HG03045 (cell line): Measurements from ENCODE around the gene SNX18.
A peak's percentile ranks its signal among the peaks of the same experiment; 100 is the strongest.
"Not testable (repeated sequence)": the region's sequence is repeated elsewhere in the genome, so short reads cannot be mapped to it uniquely, and the experiment has no call there.

Source experiments
- ATAC-seq: cut with Tn5 transposase; IDR thresholded peaks from one replicate; pipeline ENCODE4 v1.9.1; 2021; ENCODE audit warnings: mild to moderate bottlenecking, moderate library complexity; ENCODE audit not compliant: unreplicated experiment

The SNX18 gene, protein sequence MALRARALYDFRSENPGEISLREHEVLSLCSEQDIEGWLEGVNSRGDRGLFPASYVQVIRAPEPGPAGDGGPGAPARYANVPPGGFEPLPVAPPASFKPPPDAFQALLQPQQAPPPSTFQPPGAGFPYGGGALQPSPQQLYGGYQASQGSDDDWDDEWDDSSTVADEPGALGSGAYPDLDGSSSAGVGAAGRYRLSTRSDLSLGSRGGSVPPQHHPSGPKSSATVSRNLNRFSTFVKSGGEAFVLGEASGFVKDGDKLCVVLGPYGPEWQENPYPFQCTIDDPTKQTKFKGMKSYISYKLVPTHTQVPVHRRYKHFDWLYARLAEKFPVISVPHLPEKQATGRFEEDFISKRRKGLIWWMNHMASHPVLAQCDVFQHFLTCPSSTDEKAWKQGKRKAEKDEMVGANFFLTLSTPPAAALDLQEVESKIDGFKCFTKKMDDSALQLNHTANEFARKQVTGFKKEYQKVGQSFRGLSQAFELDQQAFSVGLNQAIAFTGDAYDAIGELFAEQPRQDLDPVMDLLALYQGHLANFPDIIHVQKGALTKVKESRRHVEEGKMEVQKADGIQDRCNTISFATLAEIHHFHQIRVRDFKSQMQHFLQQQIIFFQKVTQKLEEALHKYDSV

DNA sequence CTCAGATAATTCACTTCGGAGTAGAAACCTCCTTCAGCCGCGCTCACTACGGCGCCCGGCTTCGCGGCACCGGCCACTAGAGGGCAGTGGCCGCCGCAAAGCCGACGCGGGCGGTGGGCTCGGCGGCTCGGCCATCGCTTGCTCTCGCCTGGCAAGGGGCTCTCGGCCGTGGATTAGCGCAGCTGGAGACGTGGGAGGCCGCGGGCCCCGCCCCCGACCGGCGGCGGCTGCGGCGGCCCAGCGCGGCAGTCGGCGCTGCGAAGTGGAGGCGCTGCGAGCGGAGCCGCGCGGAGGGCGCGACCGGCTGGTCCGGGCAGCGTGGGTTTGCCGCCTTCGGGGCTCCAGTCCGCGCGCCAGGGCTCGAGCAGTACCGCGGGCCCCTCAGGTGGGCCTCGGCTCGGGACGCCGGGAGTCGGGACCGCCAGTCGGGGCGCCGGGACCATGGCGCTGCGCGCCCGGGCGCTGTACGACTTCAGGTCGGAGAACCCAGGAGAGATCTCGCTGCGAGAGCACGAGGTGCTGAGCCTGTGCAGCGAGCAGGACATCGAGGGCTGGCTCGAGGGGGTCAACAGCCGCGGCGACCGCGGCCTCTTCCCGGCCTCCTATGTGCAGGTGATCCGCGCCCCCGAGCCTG lies at the start of gene SNX18:
TSS of gene SNX18 (plus strand) at position 248 of the 634 bp plus-strand sequence. CDS start at position 442, 194 bp downstream.
- ATAC-seq: peak; percentile 98

GRCh38 chr5:54469622-54470021 lies 47.9 kb upstream of the SNX18 start:
- peak; percentile 69 for ATAC-seq

DNA sequence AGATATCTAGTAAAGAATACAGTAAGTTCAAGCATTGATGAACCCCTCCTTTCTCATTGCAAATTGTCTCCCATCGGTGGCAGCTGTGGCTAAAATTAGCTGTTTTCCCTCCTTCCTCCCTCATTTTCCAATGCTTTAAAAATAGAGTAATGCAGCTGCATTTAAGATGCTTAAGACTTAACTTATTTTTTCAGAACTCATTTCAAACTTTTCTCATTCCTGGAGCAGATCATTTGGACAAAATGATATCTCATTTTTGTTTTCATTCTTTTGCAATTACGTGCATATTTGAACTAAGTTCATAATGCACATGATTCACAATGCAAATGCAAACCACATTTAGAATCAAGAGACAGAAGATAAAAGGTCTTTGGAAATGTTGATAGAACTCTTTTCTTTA lies 47.4 kb upstream of the SNX18 start:
- peak; percentile 10 for ATAC-seq

GRCh38 chr5:54470677-54471076 lies 46.9 kb upstream of the SNX18 start:
- no peak for ATAC-seq

GRCh38 chr5:54471398-54471797 lies 46.2 kb upstream of the SNX18 start:
- ATAC-seq: no peak

DNA sequence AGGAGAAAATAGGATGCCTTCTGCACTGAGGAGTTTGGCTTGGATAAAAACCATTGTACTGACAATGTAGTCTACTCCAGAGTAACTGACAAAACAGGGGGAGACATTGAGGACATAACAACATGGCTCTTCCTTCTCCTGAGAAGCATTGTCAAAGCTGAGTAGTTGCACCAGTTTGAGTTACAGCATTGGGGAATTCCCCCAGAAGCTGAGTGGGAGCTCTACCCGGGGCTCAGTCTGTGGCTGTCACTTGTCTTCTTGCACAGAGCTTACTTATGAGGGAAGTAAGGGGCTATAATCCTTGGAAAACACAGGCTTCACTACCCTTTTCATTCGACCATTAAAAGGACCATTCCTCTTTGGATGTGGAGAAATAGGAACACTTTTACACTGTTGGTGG lies 40.9 kb upstream of the SNX18 start:
- no peak for ATAC-seq

DNA sequence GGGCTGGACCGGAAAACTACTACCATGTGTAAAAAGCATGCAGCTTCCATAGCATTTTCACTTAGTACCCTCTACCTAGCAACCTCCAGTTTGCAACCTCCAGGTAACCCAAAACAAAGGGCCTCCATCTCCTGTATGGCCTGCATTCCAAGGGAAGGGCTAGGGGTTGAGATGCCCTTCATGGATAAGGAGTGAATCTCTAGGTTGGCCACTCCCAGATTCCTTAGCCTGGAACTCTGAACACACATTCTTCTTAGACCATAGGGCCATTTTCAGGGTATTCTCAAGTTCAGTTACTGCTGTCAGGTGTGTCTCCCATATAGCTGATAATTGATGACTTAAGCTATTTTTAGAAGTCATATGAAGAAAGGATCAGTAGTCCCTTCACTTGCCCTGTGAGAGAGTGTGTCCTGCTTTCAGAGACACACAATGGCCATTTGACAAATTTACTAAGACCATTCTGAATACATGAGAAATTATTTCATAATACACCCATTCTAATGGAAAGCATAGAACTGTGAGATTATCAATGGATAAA lies 39.5 kb upstream of the SNX18 start:
- no peak for ATAC-seq

DNA sequence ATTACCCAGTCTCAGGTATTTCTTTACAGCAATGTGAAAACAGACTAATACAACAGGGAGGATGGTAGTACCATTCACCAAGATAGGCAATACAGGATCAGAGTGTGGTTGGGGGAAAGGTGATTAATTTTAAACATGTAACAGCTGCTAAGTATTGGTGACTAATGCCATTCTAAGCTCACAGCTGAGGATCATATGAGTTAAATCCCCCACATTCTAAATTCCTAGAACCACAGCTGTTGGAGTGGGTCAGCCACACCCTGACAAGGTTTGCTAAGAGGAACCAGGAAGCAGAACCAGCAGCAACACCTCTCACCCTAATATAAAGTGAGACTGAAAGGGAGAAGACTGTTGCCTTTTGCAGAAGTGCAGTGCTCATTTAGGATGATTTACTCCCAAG lies 37.3 kb upstream of the SNX18 start:
- no peak for ATAC-seq

GRCh38 chr5:54484219-54484894 lies 33.2 kb upstream of the SNX18 start:
- ATAC-seq: no peak

DNA sequence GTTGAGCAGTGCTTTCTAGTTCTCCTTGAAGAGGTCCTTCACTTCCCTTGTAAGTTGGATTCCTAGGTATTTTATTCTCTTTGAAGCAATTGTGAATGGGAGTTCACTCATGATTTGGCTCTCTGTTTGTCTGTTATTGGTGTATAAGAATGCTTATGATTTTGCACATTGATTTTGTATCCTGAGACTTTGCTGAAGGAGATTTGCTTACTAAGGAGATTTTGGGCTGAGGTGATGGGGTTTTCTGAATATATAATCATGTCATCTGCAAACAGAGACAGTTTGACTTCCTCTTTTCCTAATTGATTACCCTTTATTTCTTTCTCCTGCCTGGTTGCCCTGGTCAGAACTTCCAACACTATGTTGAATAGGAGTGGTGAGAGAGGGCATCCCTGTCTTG lies 31.9 kb upstream of the SNX18 start:
- ATAC-seq: not testable (repeated sequence)

GRCh38 chr5:54489648-54489979 lies 27.9 kb upstream of the SNX18 start:
- ATAC-seq: not testable (repeated sequence)

DNA sequence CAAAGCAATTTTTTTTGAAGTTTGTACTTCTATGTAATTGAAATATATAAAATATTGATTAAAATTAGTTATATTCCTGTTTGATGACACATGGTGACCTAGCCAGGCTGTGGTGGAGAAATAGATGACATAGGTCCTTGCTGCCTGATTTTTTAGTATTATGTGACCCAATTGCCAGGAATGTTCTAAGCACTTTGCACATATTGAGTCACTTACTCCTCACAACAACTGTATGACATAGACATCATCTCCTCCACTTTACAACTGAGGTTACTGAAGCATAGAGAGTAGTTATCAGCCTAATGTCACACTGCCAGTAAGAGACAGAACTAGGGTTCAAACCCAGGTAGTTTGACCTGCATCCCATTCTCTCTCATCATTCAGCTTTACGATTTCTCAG lies 26.2 kb upstream of the SNX18 start:
- no peak for ATAC-seq

- ATAC-seq: no peak
Observed at GRCh38 chr5:54492178-54492577, 25.4 kb upstream of the SNX18 start.

DNA sequence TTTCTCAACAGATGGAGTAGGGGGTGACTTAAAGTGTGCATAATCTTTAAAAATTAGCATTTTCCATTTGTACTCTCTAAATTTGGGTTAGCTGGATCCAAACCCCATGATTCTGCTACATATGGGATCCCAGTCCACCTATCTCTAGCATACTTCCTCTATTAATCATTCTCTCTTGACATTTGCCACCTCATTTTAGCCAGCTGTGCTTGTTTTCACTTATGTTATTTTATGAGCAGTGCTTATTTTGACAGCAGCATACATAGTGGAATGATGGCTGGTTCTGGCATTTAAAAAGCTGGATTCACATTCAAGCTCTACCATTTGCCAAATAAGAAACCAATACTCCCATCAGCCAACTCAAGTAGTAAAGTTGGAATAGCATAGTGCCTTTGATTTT lies 22.5 kb upstream of the SNX18 start:
- ATAC-seq: no peak

DNA sequence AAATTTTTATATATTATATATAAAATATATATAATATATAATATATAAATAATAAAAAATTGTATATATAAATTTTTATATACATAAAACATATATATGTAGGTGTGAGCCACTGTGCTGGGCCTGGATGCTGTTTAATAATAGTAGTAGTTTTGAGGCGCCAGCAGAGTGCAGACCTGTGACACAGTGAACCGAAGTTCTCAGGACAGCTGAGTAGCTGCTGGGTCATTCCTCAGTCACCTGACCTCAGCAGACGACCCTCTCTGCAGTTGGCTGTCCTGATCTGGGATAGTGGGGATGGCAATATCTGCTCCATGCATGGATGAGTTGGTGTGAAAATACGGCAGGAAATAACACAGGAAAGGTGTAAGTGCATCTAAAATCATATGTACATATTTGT lies 3.3 kb upstream of the SNX18 start:
- ATAC-seq: no peak

DNA sequence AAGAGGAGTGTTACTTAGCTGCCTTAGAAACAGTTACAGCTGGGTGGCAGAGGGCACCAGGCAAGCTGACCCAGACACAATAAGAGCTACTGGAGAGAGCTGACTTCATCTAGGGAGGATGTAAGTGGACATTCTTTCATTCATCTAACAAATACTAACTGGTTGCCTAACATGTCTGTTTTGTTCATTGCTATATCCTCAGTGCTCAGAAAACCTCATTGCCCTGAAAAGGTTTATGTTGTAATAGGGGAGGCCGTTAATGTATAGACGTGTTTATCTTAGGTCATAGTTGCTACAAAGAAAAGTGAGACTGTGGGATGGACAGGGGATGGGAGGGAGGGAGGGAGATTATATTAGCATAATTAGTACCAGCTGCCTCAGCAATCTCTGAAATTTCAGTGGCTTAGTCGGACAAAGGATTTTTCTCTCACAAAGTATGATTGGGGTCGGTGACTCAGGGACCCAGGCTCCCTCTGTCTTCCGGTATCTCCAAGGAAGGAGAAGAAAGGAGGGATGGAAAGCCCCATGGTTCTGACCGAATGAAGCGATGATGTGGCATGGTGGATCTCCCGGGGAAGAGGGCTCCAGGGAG lies 2.6 kb upstream of the SNX18 start:
- no peak for ATAC-seq

DNA sequence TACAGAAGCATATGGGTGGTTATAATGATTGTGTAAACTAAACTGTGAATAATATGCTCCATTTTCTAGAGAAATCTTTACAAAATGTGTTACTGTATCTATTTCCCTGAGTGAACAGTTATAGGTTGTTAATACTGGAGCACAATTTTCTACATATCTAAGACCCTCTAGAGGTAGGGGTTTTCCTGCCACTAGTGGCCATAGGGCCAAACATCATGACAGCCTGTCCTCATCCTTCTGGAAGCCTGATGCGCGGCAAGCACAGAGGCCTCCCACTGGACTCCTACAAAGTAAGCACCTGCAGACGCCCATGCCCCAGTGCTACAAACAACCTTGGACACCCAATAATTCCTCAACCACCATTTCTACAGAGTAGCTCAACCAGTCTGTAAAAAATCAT lies 1.9 kb upstream of the SNX18 start:
- ATAC-seq: no peak

- no peak for ATAC-seq
Observed at GRCh38 chr5:54516051-54516655, 1.4 kb upstream of the SNX18 start.

DNA sequence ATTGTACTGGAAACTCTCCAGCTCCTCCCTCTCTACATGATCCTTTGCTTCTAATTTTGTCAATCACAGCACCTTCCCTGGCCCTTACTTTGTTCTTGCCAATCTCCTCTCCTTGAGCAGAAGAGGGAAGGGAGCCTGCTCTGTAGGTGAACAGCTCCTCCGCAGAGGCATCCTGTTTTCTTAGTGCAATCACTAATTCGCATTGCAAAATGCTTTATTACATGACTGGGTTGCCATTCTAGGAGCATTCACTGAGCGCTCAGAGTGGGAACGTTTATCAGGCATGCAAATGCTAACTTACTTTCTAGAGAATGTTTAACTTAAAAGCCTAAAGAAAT lies 416 bp upstream of the SNX18 start:
- no peak for ATAC-seq

- peak; percentile 21 for ATAC-seq
Observed at GRCh38 chr5:54518146-54518817, 723 bp downstream of the SNX18 start.
